SJCRH30 (cell line): ENCODE data around the gene AAK1. TPM values are rescaled to one million over a fixed set of nuclear protein-coding genes. Genes with fewer than 3 reads are reported as not detected.
"Not testable (repeated sequence)": the region's sequence is repeated elsewhere in the genome, so short reads cannot be mapped to it uniquely, and the experiment has no call there.

ENCODE experiments used
- DNase-seq, 2 experiments: peaks; one replicate each; pipeline ENCODE4 v3.0.0-alpha.2; 2015 to 2020
- H3K27ac ChIP-seq: fragments of 250-450 bp; sonication (Bioruptor Pico); 2 replicates; pipeline ENCODE4 v1.5.1; 2020; ENCODE audit warnings: mild to moderate bottlenecking, moderate library complexity
- H3K27me3 ChIP-seq: fragments of 250-450 bp; sonication (Bioruptor Pico); 2 replicates; pipeline ENCODE4 v1.5.1; 2020; ENCODE audit warnings: mild to moderate bottlenecking, moderate library complexity
- H3K36me3 ChIP-seq: fragments of 250-450 bp; sonication (Bioruptor Pico); 2 replicates; pipeline ENCODE4 v1.5.1; 2020; ENCODE audit warnings: mild to moderate bottlenecking, moderate library complexity
- H3K4me1 ChIP-seq: fragments of 250-450 bp; sonication (Bioruptor Pico); 2 replicates; pipeline ENCODE4 v1.5.1; 2020; ENCODE audit warnings: mild to moderate bottlenecking, moderate library complexity
- H3K4me3 ChIP-seq: fragments of 250-450 bp; sonication (Bioruptor Pico); 2 replicates; pipeline ENCODE4 v1.5.1; 2020; ENCODE audit warnings: mild to moderate bottlenecking, moderate library complexity
- H3K9me3 ChIP-seq: fragments of 250-450 bp; sonication (Bioruptor Pico); replicated peaks from 2 replicates; pipeline ENCODE4 v1.5.1; 2020; ENCODE audit warnings: mild to moderate bottlenecking, moderate library complexity
- total RNA-seq: library from RNA; depleted of rRNA; stranded (reverse); fragments of >200 nt; shearing (Covaris generic); gene quantifications from 2 replicates; pipeline ENCODE4 v1.2.3, GENCODE V29; 2014; rRNA removed

AAK1 gene
- total RNA-seq = 34.3 and 34.8 TPM in 2 replicates

DNA sequence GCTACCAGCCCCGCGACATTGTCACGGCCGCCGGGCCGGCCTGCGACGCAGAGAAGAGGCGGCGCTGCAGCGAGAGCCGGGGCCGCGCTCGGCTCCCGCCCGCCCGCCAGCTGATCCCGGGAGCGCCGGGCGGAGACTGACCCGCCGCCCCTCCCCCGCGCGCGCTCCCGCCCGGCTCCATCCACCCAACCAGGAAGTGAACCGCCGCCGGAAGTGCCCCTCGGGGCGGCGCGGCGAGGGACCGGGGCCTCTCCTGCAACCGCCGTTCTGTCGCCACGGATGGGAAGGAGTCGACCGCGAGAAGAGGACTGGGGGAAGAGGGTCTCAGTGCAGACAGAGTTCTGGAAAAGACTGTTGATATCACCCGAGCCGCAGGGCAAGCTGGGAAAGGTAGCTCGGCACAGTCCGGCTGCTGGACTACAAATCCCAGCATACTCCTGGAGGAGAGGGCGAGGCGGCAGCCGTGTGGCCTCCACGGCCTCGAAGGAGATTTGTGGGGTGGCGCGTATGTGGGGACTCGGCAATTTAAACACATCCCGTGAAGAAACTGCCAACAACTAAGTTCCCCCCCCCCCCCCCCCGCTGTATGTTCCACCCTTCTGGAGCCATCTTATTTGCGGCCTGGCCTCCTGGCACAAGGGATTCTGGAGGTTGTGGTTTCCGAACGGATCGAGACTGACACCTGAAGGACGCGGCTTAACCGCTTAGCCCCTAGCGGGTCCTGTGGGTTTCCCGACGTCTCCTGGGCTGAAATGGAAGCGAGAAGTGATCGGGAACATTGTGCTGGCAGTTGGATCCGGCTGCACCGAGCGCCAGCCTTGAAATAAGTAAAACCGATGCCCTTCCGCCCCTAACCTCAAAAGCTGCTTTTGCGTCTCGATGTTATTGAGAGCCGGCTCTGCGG lies at the start of gene AAK1:
AAK1 (minus strand) TSS at position 138 of the 904 bp plus-strand sequence. CDS start 699 bp downstream, outside the sequence.
- Histone ChIP-seq H3K27me3 (no peaks in the 10 kb centered on the region), H3K9me3 (no peaks in the 10 kb centered on the region), H3K27ac (peak within 1 kb of the TSS; percentile 87), H3K4me3 (peak within 1 kb of the TSS; percentile 99), H3K36me3 (no peaks in the 10 kb centered on the region), H3K4me1 (peaks cover 6% of the 10 kb centered on the region; the same call in 1 of the 2 replicates)
- DNase-seq = peak; percentile 92 to 94

DNA sequence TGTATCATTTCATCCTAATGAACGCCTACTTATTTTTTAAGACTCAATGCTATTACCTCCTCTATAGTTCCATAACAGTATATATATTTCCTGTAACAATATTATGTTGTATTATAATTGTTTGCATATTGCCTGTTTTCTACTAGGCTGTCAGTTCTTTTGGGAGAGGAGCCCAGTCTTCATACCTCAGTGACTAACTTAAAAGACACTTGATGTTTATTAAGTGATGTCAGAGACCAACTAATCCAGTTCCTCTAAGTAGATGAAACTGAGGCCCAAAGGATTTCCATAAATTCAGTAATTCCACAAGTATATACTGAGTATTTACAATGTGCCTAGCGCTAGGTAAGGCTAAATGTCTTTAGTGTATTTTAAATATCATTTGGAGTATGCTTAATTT lies 48.9 kb upstream of the AAK1 start:
- Histone ChIP-seq H3K36me3 (no peaks in the 10 kb centered on the region), H3K9me3 (no peaks in the 10 kb centered on the region), H3K4me1 (no peaks in the 10 kb centered on the region), H3K4me3 (no peak overlapping the region), H3K27me3 (peaks cover 8% of the 10 kb centered on the region; the same call in 1 of the 2 replicates), H3K27ac (no peak overlapping the region)
- no peak for DNase-seq

DNA sequence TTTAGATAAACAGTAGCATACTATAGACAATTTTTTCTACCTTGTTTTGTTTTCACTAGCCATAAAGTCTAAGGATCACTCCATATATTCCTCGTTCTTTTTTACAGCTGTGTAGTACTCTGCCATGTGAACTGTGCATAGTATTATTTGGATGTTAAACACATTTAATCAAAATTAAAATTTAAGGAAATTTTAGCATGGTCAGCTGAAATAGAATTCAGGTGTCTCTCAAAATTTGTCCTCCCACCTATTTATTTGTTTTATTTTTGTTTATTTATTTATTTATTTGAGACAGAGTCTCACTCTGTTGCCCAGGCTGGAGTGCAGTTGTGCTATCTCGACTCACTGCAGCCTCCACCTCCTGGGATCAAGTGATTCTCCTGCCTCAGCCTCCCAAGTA lies 46.4 kb upstream of the AAK1 start:
- Histone ChIP-seq H3K4me1 (no peaks in the 10 kb centered on the region), H3K27me3 (no peaks in the 10 kb centered on the region), H3K9me3 (no peaks in the 10 kb centered on the region), H3K4me3 (no peak overlapping the region), H3K36me3 (no peaks in the 10 kb centered on the region), H3K27ac (no peak overlapping the region)
- no peak for DNase-seq

DNA sequence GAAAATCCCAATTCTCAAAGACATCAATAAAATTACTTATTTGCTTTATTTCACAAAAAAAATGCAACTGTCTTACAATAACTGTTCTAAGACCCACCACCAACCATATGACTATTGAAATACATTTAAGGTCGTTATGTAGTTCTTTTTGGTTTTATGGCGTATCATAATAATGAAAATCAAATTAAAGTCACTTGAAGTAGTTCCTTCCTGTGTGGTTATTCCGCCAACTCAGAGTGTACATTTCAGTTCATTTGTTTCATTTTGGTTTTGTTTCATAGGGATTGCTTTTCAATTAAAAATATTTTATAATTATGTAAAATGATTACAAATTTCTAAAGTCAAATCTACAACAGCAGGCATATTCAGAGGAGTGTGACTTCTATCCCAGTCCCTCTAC lies 45.9 kb upstream of the AAK1 start:
- DNase-seq = no peak
- Histone ChIP-seq H3K4me1 (no peaks in the 10 kb centered on the region), H3K27ac (no peak overlapping the region), H3K9me3 (no peaks in the 10 kb centered on the region), H3K36me3 (no peaks in the 10 kb centered on the region), H3K27me3 (no peaks in the 10 kb centered on the region), H3K4me3 (no peak overlapping the region)

DNA sequence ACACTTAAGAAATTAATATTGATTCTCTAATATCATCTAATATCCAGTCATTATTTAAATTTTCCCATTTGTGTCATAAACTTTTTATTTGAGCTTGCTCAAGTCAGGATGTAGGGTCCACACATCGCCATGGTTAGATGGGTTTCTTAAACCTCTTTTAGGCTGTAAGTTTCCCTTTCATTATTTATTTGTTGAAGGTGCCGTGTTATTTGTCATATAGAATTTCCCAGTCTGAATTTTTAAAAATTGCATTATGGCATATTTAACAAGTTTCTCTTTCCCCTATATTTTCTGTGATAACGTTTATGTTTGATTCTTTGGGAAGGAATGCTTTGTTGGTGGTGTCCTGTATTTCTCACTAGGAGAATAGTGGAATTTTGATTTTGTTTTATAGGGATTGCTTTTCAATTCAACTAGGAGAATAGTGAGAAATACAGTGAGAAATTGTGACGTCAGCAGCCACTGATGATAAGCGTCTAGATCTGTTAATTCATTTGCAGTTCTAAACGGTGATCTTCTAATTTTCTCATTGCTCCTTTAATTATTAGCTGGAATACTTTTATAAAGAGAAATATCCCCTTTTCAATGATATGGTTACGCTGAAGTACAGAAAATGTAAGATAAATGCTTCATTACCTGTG lies 44.6 kb upstream of the AAK1 start:
- H3K27me3 ChIP-seq = no peaks in the 10 kb centered on the region
- H3K9me3 ChIP-seq = no peaks in the 10 kb centered on the region
- H3K36me3 ChIP-seq = no peaks in the 10 kb centered on the region
- H3K27ac ChIP-seq = no peak overlapping the region
- H3K4me1 ChIP-seq = peaks cover 9% of the 10 kb centered on the region
- no peak for DNase-seq
- H3K4me3 ChIP-seq = no peak overlapping the region

DNA sequence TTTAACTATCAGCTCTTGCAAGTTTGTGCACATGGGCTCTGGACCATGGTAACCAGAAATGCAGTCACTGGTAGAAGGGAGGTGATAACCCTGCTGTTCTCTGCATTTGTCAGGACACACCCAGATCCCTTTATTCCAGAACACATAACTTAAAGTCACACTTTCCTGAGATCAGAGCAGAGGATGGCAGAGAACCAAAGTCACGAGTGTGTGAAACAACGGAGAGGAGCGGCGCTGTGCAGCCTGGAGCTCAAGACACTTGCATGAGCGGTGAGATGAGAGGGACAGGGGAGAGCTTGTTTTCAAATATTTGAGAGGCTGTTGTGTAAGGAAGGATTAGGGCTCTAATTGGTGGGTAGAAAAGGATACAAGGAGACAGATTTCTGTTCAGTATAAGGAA lies 43.3 kb upstream of the AAK1 start:
- H3K27me3 ChIP-seq = no peaks in the 10 kb centered on the region
- H3K9me3 ChIP-seq = no peaks in the 10 kb centered on the region
- H3K27ac ChIP-seq = no peak overlapping the region
- H3K36me3 ChIP-seq = no peaks in the 10 kb centered on the region
- no peak overlapping the region for H3K4me3 ChIP-seq
- no peak for DNase-seq
- peaks cover 16% of the 10 kb centered on the region for H3K4me1 ChIP-seq

DNA sequence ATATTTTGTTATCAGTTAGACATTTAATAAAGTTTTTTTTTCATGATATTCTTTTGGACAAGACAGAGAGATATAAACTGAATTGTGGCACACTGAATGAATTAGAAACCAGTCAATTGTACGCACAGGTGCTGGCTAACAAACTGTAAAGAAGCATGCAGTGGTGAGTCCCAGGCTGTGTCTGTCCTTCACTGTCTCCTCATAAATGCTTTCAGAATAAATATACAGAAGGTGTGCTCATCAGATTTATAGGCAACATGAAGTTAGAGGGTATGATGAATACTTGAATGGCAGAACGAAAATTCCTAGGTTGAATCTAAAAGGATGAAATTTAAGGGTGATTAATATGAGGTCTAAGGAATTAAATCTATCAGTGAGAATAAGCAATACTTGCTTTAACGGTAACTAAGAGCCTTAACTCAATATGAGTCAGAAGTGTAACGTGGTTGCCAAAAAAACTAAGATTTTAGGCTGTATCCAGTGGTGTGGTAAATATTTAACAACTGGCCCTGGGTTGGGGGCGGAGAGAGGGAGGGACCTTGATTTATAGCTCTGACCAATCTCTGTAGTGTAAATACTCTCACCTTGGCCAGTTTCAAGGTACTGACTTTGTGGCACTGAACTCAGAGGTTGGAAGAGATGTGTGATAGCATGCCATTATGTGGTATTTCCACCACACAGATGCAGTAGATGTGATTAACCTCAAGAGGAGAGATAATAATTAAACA lies 41.9 kb upstream of the AAK1 start:
- Histone ChIP-seq H3K9me3 (no peaks in the 10 kb centered on the region), H3K27ac (no peak overlapping the region), H3K36me3 (no peaks in the 10 kb centered on the region), H3K4me1 (peaks cover 16% of the 10 kb centered on the region), H3K27me3 (no peaks in the 10 kb centered on the region), H3K4me3 (no peak overlapping the region)
- no peak for DNase-seq

DNA sequence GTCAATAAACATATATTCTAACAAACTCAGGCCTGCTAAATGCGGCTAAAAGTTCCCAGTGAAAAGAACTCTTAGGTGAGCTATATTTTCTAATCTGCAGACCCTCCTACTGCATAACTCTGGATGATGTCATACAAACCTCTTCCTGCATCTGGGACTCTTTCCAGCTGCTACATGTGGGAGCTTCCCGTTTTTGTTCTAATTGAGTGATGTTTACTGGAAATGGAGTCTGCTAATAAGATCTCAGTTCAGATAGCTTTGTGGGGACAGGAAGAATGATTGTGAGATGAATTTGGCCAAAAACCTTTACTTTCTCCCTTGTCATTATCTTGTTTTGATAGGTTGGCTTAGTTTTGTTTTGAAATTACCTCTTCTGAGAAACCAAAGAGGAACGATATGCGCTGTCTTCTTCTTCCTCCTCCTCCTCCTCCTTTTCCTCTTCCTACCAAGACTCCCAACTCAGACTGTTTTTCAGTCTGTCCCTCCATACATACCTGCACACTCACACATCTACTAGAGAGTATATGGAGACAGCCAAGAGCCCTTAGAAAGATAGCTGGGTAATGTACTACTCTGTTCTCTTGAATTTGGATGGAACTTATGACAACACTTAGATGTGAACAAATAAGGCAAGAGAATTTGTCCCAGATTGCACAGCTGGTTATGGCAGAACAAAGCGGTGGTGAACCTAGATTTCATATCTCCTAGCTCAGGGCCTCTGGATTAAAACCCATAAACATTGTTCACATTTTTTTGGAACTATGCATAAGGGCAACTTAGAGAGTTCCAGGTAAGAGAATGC lies 39.8 kb upstream of the AAK1 start:
- H3K27ac ChIP-seq = peak overlapping the region; percentile 33
- no peaks in the 10 kb centered on the region for H3K9me3 ChIP-seq
- DNase-seq = peak; percentile 56 to 78
- H3K4me1 ChIP-seq = peaks cover 16% of the 10 kb centered on the region
- H3K4me3 ChIP-seq = no peak overlapping the region; the same call in 1 of the 2 replicates
- no peaks in the 10 kb centered on the region for H3K27me3 ChIP-seq
- no peaks in the 10 kb centered on the region for H3K36me3 ChIP-seq

DNA sequence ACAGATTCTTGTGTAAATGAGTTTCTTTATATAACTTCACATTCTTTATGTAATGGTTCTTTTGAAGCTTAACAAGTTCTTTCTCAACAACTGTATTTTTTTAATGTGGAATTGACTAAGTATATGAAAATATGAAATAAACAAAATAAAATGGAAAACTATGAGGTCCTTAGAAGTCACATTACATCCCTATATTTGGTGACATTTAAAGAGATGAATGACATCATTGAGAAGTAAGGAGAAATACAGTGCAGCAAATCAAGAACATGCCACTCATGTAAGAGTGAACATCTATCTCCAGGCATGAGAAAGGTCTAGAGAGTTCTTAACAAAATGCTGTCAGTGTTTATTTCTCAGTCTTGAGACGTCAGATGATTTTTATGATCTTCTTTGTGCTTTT lies 39.0 kb upstream of the AAK1 start:
- DNase-seq = no peak
- peaks cover 16% of the 10 kb centered on the region for H3K4me1 ChIP-seq
- H3K36me3 ChIP-seq = no peaks in the 10 kb centered on the region
- H3K9me3 ChIP-seq = no peaks in the 10 kb centered on the region
- H3K4me3 ChIP-seq = no peak overlapping the region
- H3K27me3 ChIP-seq = no peaks in the 10 kb centered on the region
- H3K27ac ChIP-seq = no peak overlapping the region

DNA sequence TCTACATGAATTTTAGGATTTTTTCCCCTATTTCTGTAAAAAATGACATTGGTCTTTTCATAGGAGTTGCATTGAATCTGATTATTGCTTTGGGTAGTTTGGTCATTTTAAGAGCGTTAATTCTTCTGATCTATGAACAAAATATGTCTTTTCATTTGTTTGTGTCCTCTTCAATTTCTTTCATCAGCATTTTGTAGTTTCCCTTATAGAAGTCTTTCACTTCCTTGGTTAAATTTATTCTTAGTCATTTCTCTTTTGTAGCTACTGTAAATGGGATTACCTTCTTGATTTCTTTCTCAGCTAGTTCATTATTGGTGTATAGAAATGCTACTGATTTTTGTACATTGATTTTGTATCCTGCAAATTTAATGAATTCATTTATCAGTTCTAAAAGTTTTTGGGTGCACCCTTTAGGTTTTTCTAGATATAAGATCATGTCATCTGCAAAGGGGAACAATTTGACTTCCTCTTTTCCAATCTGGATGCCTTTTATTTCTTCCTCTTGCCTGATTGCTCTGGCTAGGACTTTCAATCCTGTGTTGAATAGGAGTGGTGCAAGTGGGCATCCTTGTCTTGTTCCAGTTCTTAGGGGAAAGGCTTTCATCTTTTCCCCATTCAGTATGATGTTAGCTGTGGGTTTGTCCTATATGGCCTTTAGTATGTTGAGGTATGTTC lies 36.6 kb upstream of the AAK1 start:
- H3K4me1 ChIP-seq = peaks cover 16% of the 10 kb centered on the region
- no peaks in the 10 kb centered on the region; the same call in 1 of the 2 replicates for H3K27me3 ChIP-seq
- DNase-seq = no peak
- H3K27ac ChIP-seq = no peak overlapping the region
- no peaks in the 10 kb centered on the region for H3K36me3 ChIP-seq
- no peak overlapping the region for H3K4me3 ChIP-seq
- no peaks in the 10 kb centered on the region for H3K9me3 ChIP-seq

DNA sequence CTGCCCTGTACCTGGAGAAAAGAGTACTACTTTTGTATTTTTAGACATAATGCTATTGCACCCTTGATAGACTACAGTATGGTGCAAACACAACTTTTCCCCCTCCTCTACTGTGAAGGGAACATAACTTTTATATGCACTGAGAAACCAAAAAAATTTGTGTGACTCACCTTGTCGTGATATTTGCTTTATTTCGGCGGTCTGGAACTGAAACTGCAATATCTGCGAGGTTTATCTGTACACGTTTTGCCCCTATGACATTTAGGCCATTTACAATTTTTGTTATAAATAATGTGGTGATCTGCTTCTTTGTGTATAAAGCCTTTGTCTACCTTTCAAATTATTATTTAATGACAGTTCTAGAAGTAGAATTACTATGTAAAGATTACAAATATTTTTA lies 34.4 kb upstream of the AAK1 start:
- no peak overlapping the region for H3K27ac ChIP-seq
- no peaks in the 10 kb centered on the region for H3K36me3 ChIP-seq
- no peak for DNase-seq
- H3K27me3 ChIP-seq = no peaks in the 10 kb centered on the region; the same call in 1 of the 2 replicates
- no peak overlapping the region for H3K4me3 ChIP-seq
- H3K9me3 ChIP-seq = peaks cover 3% of the 10 kb centered on the region; the same call in 1 of the 2 replicates
- peaks cover 6% of the 10 kb centered on the region for H3K4me1 ChIP-seq

DNA sequence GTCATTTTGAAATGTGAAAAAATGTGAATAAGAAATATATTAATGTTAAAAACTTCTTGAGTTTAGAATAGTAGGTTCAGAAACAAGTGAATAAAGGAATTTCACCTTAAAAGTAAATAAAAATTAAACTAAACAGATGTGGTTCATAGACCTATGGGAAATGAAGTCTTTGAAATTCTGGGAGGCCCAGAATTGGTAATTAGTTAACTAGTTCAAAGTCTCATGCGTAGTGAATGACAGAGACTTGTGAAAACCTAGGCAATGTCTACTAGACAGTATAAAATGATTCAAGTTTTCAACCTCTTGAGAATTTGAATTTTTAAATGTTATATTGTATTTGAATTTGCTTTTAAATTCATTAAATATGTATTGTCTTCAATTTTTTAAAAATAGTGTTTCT lies 32.6 kb upstream of the AAK1 start:
- Histone ChIP-seq H3K27ac (no peak overlapping the region), H3K36me3 (no peaks in the 10 kb centered on the region; the same call in 1 of the 2 replicates), H3K4me1 (no peaks in the 10 kb centered on the region), H3K9me3 (peaks cover 10% of the 10 kb centered on the region), H3K4me3 (no peak overlapping the region), H3K27me3 (no peaks in the 10 kb centered on the region; the same call in 1 of the 2 replicates)
- no peak for DNase-seq

DNA sequence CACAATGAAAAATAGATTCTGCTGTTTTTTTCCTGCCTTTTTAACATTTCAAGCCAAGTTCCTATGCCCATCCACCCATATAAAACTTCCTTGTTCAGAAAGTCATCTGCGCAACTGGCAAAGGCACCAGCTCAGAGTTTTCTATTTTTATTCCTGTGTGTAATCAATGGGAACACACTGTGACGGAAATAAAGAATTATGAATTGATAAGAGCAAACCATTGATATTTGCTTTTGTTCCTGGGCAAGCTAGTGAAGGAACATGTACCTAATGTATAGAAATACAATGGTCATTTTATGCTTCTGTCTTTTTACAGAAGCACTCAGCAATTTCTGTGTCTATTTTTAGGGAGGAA lies 30.8 kb upstream of the AAK1 start:
- H3K27ac ChIP-seq = no peak overlapping the region
- H3K36me3 ChIP-seq = no peaks in the 10 kb centered on the region; the same call in 1 of the 2 replicates

DNA sequence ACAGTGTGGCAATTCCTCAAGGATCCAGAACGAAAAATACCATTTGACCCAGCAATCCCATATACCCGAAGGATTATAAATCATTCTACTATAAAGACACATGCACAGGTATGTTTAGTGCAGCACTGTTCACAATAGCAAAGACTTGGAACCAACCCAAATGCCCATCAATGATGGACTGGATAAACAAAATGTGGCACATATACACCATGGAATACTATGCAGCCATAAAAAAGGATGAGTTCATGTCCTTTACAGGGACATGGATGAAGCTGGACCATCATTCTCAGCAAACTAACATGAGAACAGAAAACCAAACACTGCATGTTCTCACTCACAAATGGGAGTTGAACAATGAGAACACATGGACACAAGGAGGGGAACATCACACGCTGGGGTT lies 29.6 kb upstream of the AAK1 start:
- H3K4me1 ChIP-seq, H3K36me3 ChIP-seq, H3K27ac ChIP-seq, DNase-seq, H3K27me3 ChIP-seq, H3K9me3 ChIP-seq, H3K4me3 ChIP-seq: not testable (repeated sequence)

More for the DNA sequence above, 30.8 kb upstream of the AAK1 start:
- H3K27me3 ChIP-seq = no peaks in the 10 kb centered on the region; the same call in 1 of the 2 replicates
- H3K4me3 ChIP-seq = no peak overlapping the region
- peaks cover 10% of the 10 kb centered on the region for H3K9me3 ChIP-seq
- H3K4me1 ChIP-seq = no peaks in the 10 kb centered on the region
- DNase-seq = no peak
